Posterior vena cava (tissue), 2 donors: ENCODE measurements around the gene DOCK4. TPM values are rescaled to one million over a fixed set of nuclear protein-coding genes. Genes with fewer than 3 reads are reported as not detected.

Experiments
- DNase-seq: peaks from one replicate; pipeline ENCODE4 v3.0.0-alpha.2; 2020; ENCODE audit warnings: low spot score
- intact Hi-C, 2 donors: fragments of 100-400 bp; cut with DNase I; formaldehyde crosslinking; loops; one replicate each; pipeline versions ENCODE4 v1.14.1 to v1.14.2; 2022 to 2023
- total RNA-seq, 2 donors: library from RNA; stranded (reverse); fragmentation: NEBNext Ultra II Directional; extraction: Animal tissue kit (Norgen Biotek cat#: 25700); gene quantifications; one replicate each; pipeline ENCODE4 v1.2.1, GENCODE V29; 2021
- donor health status: DM: yes; HTN: yes; CAD: no.
- donor health status: DM: yes; HTN: yes; CAD: no.

The DOCK4 gene
- total RNA-seq, 2 donors from 2014 or later, result 26.1 TPM

DNA sequence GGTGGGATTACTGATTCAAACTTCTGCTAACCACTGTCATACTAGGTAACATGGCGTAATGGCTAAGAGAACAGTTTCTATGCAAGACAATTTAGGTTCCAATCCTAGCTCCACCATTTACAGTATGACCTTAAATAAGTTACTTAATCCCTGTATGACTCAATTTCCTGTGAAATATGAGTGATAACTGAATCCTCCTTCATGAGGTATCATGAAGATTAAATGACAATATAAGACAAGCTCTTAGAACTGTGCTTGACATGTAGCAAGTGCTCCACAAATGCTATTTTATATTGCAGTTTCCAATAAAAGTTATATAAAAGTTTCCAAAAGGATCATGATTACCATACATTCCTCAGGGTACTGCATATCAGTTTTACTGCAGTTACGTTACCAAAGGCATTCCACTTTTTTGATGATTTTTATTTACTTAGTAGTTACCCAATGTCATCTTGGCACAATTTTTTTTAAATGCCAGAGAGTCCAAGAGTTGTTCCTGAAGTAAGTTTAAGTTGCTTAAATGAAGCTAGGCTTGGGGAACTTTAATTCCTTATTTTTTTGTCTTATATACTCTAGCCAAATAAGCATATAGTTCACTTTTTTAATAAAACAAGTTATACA, 7.1 kb downstream of the DOCK4 start:
- intact Hi-C loops, result no loop called here
- no peak for DNase-seq

DNA sequence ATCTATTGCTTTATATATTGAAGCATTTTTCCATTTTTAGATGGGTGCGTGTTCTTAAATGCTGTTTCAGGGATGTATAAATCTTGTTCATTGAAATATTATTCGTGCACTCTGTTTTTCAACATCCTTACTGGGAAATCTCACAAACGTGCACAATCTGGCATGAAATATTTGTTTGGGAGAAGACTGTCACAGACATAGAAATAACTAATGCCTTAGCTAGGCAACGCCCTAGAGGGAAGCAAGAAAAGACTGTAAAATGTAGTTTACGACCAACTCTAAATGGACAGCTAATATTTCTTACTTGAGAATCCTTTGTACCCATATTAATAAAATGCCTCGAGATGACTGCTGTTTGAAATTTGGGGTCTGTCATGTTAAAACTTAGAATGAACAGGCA, 8.9 kb downstream of the DOCK4 start:
- intact Hi-C loops, result no loop called here
- DNase-seq, result no peak

DNA sequence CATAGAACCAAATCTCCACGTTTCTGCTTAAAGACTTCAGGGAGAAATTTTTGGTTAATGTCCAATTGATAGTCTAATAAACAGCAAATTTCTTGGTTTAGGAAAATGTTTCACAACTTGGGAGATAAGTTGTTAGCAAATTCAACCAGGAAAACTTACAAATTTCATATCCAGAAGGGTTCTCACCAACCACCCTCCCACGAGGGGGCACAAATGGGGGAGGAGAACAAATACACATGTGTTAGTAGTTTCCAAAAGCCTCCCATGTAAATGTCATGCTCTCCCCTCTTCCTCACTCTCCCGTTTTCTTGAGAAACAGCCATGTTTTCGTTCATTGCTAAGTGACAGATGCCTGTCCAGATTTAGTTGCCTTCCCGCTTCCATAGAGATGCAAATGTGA, 10.5 kb downstream of the DOCK4 start:
- no peak for DNase-seq
- intact Hi-C loops, result no loop called here

DNA sequence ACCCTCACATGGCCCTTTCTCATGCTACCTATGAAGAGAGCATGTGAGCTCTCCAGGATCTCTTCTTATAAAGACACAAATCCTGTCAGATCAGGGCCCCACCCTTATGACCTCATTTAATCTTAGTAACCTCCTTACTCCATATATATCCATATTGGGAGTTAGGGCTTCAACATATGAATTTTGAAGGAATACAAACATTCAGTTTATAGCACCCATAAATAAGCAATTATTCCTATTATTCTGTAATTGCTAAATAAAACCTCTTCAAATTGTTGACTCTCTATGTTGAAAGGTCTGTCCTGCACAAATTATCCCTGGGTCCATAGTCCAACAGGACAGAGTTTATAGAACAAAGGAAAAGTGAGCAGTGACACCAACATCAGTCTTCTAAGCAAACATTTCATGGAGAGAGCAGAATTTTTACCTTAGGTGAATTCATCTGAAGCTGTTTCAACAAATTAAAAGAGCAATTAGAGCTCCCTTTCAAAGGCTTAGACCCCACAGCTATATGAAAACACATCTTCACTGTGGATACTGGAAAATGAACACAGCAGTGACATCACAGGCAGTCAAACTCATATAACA, 12.2 kb downstream of the DOCK4 start:
- intact Hi-C loops, result no loop called here
- DNase-seq, result no peak

DNA sequence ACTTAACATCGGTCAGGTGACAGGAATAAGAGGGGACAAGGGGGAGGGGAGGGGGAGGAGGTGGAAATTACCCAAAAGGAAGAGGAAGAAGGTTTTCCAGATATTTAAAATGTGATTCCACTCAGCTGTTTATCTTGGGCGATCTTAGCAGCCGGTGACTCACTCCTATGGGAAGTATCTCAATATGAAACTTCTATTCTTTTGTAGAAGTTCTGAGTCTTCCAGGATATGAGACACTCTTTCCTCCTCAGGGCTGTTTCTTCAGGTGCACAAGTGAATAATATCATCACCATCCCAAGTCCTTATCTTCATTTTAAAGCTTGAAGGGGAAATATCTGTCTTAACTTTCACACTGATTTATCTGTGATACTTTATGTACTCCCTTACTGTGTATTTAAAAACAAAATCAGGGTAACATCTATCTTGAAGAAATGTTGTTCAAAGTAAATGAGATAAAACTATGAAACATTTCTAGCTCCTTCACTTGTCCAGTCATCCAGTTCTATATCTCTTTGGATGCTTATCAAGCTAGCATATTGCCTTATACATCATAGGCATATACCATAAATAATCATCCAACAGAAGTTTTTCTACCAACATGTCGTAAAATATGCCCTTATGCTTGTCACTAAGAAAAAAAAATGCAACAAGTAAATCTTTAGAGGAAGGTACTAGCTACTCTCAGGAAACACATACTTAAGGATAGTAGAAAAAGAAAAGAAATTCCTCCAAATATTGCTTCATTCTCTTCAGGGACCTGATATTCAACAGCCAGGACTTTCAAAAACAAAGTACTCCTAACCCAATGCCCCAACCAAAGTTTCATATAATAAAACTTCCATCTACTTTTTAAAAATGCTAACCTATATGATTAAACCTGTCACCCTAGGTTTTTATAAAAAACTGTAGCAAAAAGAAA, 13.7 kb downstream of the DOCK4 start:
- no peak for DNase-seq
- intact Hi-C loops, result no loop called here

DNA sequence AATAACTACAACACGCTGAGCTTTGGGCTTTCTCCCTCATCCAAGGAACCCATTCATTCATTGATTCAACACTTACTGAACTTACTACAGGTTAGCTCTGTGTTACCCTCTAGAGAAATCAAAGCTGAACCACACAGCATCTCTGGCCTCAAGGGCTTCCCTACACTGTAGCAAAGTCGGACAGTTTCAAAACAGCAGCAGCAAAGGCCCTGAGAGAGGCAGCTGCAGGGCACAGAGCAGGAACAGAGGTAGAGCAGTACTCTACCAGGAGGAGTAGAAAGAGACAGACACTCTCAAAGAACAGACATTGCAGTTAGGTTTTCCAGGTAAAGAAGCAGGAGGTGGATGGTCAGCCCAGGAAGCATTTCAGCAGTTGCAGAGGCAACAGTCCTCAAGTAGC, 16.1 kb downstream of the DOCK4 start:
- DNase-seq, result no peak
- intact Hi-C loops, result no loop called here

DNA sequence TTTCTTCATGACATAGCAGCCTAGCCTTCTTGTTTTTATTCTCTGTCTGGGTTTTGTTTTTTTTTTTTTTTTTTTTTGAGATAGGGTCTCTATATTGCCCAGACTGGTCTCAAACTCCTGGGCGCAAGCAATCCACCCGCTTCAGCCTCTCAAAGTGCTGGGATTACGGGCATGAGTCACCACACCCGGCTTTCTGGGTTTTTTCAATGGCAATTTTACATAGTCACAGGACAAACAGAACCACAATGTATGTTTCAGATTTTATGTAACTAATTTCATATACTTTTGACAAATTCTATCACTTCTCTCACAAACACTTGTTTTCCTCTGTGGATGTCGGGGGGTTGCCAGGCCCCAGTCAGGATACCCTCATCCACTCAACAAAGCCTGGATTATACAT, 16.5 kb downstream of the DOCK4 start:
- intact Hi-C loops, result no loop called here
- no peak for DNase-seq

DNA sequence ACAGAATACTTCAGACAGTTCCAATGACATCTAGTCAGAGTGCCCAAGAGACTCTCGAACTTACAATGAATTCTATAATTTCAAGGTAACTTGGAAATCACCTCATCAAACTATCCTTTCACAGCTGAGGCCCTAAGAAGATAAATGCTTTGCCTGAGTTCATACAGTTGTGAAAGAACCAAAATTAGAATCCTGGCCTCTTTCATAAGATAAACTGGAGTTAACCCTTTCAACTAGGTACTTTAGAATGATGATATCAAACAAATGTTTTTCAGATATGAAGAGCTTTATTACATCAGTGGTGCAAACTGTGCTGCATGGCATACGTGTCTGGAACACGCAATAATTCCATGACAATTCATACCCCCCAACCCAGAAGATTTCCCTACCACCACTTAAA, 17.9 kb downstream of the DOCK4 start:
- intact Hi-C loops, result no loop called here
- DNase-seq, result no peak

DNA sequence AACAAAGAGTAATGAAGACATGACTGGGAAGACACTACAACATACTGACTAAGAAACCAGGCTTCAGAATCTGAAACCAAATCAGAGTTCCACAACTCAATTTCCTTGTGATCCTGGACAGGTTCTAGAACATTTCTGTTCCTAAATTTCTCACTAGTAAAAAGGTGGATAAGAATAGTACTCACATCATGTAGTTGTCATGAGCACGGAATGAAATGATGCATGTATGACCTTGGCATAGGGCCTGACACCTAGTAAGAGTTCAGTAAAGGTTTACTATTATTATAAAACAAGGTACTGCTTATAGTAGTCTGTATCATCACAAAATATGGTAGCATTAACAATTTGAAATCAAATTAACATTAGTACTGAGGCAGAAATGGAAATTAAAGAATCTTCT, 19.9 kb downstream of the DOCK4 start:
- no peak for DNase-seq
- intact Hi-C loops, result no loop called here

DNA sequence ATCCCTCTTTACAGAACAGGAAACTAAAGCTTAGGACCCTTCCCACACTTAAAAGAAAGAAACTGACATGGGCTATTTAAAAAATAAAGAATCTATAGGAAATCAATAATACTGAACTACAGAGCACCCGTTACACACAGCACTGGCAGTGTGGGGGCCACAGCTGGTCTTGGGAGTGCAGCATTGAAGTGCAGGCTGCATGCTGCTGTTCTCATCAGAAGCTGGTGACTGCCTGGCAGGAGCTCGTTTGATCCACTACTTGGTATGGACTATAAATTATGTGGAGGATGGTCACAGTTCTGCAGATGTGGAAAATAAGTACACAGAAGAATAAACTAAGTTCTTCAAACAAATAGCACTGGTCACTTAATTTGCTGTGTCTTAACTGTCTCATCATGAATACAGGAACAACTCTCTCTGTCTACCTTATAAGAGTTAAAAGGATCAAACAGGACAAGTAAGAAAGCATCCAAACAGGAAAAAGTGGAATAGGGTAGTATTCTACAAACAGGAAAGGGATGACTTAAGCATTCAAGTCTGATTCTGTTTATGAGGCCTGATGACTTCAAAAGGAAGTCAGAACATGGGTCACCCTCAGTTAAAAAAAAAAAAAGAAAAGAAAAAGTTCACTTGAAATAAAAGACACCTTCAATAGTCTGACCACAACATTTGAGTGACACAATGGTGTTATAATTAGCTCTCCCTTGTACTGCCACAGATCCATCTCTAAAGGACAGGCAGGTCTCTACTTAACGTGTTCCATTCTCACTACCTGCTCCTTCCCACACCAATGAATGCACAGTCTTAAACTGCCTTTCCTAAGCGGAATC, 21.0 kb downstream of the DOCK4 start:
- DNase-seq, result no peak
- intact Hi-C loops, result no loop called here

DNA sequence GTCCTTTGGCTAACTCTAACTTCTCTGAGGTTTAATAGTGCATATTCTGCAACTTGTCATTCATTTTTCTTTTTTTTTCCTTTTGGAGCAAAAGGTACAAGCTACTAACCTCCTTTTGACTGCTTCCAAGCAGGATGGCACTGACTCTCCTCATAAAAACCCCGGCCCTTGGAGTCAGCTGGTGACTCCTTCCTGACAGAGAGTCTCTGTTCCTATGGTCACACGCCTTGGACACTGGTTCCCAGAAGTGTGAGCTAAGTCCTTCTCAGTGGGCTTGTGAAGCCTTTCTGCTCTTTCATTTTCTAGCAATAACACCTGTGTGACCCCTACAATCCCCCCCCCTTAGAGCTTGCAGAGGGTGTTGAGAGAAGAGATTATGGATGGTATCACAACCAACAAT, 21.7 kb downstream of the DOCK4 start:
- intact Hi-C loops, result no loop called here
- DNase-seq, result no peak

DNA sequence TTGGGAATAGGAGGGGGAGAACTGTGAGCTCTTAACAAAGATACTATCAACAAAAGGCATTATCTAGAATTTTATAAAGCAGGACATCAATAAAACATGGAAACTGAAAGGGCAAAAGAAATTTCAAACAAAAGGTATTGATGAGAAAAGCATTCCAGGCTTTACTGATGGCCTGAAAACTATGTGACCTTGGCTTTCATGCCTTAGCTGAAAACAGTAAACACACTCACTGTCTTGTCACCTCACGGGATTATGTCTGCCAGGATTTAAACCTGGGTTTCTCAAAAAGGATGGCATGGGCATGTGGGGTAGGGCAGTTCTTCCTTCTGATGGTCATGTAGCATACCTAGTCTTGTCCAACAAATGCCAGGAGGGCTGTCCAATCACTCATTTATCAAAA, 22.9 kb downstream of the DOCK4 start:
- intact Hi-C loops, result no loop called here
- DNase-seq, result no peak

DNA sequence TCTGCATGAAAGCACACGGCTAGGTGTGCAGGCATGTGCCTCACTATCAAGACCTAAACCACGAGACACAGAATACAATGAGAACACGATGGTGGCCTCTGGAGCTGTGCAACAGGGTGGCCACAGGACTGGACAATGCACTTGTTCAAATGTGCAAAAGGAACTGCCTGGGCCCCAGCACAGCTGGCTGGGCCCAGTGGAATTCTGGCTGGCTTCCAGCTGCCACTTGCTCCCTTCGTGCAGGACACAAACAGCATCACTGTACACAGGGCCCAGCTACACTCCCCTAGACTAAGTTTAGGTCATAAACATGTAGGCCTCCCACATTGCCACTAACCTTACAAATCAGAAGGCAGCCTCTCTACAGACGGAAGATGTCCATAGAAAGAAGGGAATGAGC, 23.4 kb downstream of the DOCK4 start:
- intact Hi-C loops, result no loop called here
- DNase-seq, result no peak

DNA sequence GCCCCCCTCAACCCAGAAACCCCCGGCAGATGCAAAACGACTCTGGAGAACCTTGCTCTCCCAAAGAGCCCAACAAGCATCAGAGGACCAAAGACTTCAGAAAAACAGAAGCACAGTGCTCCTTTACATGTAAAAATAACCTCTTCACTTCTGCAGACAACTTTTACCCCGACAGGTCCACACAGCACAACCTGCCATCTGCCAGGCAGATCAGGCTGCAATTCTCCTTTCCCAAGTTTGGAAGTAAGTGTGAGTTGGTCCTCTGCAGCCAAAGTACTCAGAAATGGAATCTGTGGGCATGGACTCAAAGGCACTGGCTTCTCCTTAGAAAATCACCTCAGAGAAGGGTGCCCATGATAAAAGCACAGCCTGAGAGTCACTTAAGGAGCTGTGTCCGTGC, 26.0 kb downstream of the DOCK4 start:
- intact Hi-C loops, result no loop called here
- no peak for DNase-seq

DNA sequence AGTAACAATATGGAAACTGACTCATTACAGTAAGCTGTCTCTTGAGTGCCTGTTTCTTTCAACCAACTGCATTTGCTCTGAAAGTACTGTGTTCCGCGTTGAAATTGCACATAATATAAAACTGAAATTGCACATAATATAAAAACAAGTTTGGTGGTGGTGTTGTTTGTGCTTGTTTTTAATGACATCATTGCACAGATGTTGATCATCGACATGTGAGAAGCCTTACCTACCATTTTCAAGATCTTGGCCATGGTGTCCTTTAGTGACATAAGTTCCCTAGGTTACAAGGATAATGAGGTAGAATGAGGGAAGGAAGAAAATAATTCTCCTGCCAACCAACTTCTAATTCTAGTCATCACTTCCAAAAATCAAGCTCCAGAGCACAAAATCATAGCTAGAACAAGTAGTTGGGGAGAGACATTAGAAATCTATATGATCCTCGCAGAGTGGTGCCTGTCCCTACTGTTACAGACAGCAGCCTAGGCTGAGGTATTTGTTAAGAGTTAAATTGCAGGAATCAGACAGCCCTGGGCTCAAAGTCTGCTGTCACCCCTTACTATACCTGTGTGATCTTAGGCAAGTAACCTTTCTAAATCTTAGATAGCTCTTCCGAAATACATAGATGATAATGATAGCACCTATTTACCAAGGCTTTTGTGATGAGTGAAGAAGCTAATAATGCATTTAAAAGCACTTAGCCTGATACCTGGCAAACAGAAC, 29.3 kb downstream of the DOCK4 start:
- intact Hi-C loops, result no loop called here
- no peak for DNase-seq

DNA sequence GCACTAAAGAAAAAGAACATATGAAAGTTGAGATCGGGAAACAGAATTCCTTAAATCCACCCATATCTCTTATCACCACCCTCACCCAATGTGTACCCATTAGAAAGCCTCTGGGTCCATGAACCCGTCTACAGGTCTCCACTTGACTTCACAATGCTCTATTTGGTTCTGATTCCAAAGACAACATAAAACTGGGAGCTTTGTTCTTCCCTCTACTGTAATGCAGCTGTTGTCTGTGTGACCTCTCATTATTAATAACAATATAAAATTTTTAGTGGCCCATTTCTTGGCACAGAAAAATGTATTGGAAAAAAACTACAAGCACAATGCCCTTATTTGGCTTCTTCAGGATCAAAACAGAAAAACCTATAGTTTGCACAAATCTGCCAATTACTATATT, 30.0 kb downstream of the DOCK4 start:
- intact Hi-C loops, result no loop called here
- no peak for DNase-seq

DNA sequence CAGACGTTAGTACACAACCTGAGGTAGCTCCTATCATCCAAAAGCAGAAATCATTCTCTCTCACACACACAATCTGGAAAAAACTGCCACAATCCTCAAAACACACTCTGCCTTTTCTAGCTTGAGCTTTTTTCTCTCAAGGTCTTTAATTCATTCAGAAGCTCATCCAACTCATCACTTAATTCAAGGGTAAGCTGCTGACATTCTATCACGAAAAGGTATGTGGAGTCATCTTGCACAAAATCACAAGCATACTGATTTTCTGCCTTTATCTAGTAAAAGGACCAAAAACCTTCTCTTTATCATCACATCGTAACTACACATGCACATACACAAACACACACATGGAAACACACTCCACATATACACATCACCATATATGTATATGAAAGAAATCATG, 32.0 kb downstream of the DOCK4 start:
- intact Hi-C loops, result no loop called here

DNA sequence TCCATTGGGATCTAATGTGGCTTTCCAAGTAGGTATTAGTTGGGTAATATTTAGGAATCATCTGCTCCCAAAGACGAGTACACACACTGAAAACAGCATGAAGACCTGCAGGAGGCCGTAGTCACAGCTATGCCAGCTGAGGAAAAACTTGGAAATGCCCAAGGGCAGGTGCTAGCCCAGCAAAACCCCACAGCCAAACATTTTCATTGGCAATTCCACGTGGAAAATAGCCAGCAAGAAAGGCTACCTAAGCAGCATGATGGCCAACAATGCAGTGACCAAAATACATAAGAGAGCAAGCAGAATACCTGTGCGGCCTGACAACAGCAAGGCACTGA, 32.7 kb downstream of the DOCK4 start:
- intact Hi-C loops, result no loop called here
- DNase-seq, result no peak

More for the DNA sequence above, 32.0 kb downstream of the DOCK4 start:
- DNase-seq, result no peak

DNA sequence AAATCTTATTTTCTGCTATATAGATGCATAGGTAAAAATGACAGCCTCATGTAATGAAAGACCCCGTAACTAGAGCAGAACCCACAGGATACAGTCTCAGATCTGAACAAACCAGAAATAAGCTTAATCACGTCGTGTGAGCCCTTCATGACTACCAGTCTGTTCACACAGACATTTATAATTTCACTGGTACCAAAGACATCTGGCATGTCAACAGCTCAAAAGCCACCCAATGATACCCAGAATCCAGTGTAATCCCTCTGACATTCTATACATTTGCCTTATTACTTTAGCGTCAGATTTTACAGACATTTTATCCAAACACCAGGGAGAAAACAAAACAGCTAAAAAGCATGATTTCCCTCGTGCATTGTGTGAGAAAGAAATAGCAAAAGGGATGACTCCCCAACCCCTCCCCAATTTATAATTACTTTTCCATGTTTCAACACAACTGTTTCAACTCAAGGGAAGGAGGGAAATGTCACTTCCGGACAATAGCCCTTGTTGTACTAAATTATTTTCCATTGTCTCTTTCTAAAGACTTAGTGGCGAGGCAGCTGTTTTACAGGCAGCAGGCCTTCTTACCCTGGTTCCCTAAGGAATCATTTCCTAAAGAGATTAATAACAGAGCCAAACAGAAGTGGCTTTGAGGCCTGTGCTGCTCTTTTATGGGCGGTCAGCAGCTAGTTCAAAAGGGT, 33.2 kb downstream of the DOCK4 start:
- intact Hi-C loops, result no loop called here

More for the DNA sequence above, 33.2 kb downstream of the DOCK4 start:
- no peak for DNase-seq
